K562 (cell line): ENCODE measurements around the gene TMEM126B. TPM values are rescaled to one million over a fixed set of nuclear protein-coding genes. Genes with fewer than 3 reads are reported as not detected.

Experiments
- ARID2 ChIP-seq: fragments of 450-650 bp; IDR thresholded peaks from 2 replicates; pipeline ENCODE4 v1.6.1; 2017; ENCODE audit warnings: antibody characterized with exemption, mild to moderate bottlenecking
- C11orf30 ChIP-seq: fragments of 450-650 bp; IDR thresholded peaks from 2 replicates; pipeline ENCODE4 v1.6.1; 2016; ENCODE audit warnings: low read depth, mild to moderate bottlenecking
- CBFA2T2 ChIP-seq: fragments of 450-650 bp; conservative IDR thresholded peaks from 2 replicates; pipeline ENCODE4 v1.6.1; 2017; ENCODE audit warnings: mild to moderate bottlenecking
- HNRNPH1 ChIP-seq: fragments of 200-400 bp; formaldehyde crosslinking; optimal IDR thresholded peaks from 2 replicates; pipeline ENCODE3; 2017; ENCODE audit warnings: low read depth, mild to moderate bottlenecking, low read length, moderate library complexity
- RAD21 ChIP-seq, 2 experiments: fragments of 250-450 bp in 1 of 2; fragments of 450-650 bp in 1 of 2; sonication (Bioruptor Pico) in 1 of 2; formaldehyde crosslinking in 1 of 2; IDR thresholded peaks in 1 of 2; conservative IDR thresholded peaks in 1 of 2; 2 replicates each; pipeline versions ENCODE4 v1.4.0 to v1.8.0; 2020 to 2022; ENCODE audit warnings: mild to moderate bottlenecking in 2 of 2, moderate library complexity in 1 of 2
- SAFB2 ChIP-seq: fragments of 200-400 bp; formaldehyde crosslinking; IDR thresholded peaks from 2 replicates; pipeline ENCODE4 v1.6.1; 2018; ENCODE audit warnings: borderline replicate concordance, low read length, low read depth, moderate library complexity; ENCODE audit not compliant: severe bottlenecking
- U2AF2 ChIP-seq: fragments of 200-400 bp; formaldehyde crosslinking; optimal IDR thresholded peaks from 2 replicates; pipeline ENCODE3; 2017; ENCODE audit warnings: low read depth, mild to moderate bottlenecking, low read length
- ZNF224 ChIP-seq: sonication (generic); formaldehyde crosslinking; IDR thresholded peaks from 2 replicates; pipeline ENCODE4 v1.8.0; 2022; ENCODE audit warnings: mild to moderate bottlenecking, missing genetic modification reagents
- polyA plus RNA-seq, 8 experiments: library from polyadenylated mRNA; depleted of rRNA in 4 of 8; stranded (reverse) in 5 of 8; unstranded in 3 of 8; fragments of >200 nt; fragmentation: Nextera tagmentation in 2 of 8; fragmentation: Illumina TruSeq in 1 of 8; extraction: Ambion mirVana in 2 of 8; extraction: Trizol in 1 of 8; gene quantifications; 2 replicates each; pipeline versions ENCODE4 v1.2.1 to v1.2.3, GENCODE V29; 2011 to 2014; ENCODE audit warnings: inconsistent platforms in 1 of 8, missing spikeins in 1 of 8
- total RNA-seq, 7 experiments: library from RNA; depleted of rRNA in 6 of 7; stranded (reverse); fragments of >200 nt in 6 of 7; fragmentation: Illumina TruSeq in 2 of 7; extraction: Trizol in 2 of 7; gene quantifications; 2 replicates each; pipeline versions ENCODE4 v1.2.1 to v1.2.3, GENCODE V29; 2011 to 2021; ENCODE audit warnings: low replicate concordance in 1 of 7
- TF ChIP-seq, protein P1 (sequence below): fragments of 450-650 bp; IDR thresholded peaks from 2 replicates; pipeline ENCODE4 v1.6.1; 2018; ENCODE audit warnings: mild to moderate bottlenecking, low read depth; ENCODE audit not compliant: partially characterized antibody
- TF ChIP-seq, protein P2 (sequence below): sonication (generic); formaldehyde crosslinking; IDR thresholded peaks from 2 replicates; pipeline ENCODE4 v1.4.0; 2020; ENCODE audit warnings: mild to moderate bottlenecking, missing genetic modification reagents
- TF ChIP-seq, protein P3 (sequence below): fragments of 250-450 bp; sonication (Bioruptor Pico); IDR thresholded peaks from 2 replicates; pipeline ENCODE4 v1.8.0; 2022; ENCODE audit warnings: moderate library complexity, mild to moderate bottlenecking, inconsistent platforms
- TF ChIP-seq, protein P4 (sequence below): sonication (generic); formaldehyde crosslinking; IDR thresholded peaks from 2 replicates; pipeline ENCODE4 v1.8.0; 2022; ENCODE audit warnings: missing genetic modification reagents, mild to moderate bottlenecking, borderline replicate concordance
- TF ChIP-seq, protein P5 (sequence below), 2 experiments: fragments of 450-650 bp; conservative IDR thresholded peaks; 2 replicates each; pipeline ENCODE4 v1.6.1; 2017; ENCODE audit warnings: mild to moderate bottlenecking in 2 of 2, moderate library complexity in 2 of 2
- TF ChIP-seq, protein P6 (sequence below): fragments of 150-350 bp; IDR thresholded peaks from 2 replicates; pipeline ENCODE4 v1.6.1; 2014; ENCODE audit warnings: low read depth, mild to moderate bottlenecking, low read length, borderline replicate concordance

Gene TMEM126B
- total and polyA plus RNA-seq, 9 of the 15 experiments (the other 6 are each of a cell fraction or from before 2014, with no cell fraction given) = 85.5 to 226 (median 164) TPM

DNA sequence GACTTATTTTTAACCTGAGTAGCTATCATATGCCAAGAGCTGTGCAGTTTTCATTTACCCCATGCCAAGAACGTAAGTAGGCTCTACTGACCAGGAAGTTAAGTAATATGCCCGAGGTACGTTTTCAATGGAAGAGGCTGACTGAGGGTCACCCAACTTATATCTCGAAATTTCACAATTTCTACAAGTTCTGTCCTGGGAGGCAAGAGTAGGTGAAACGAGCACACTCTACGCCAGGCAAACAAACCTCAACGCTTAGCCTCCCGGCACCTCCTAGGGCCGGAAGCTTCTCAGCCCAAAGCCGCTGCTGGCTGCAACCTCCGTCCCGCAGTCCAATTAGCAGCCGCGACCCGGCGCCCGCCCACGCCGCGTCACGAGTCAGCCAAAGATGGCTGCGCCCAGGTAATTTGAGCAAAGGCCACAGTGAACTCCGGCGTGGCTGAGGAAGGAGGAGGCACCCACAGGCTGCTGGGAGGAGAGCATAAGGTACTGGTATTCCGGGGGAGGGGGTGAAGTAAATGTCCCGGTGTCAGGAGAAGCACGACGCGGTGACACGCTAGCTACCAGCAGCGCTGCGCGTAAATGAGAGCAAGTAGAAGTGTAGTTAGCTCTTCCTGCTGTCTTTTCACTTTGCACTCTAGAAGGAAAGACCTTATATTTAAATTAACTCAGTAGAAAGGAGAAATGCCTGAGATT is 19.4 kb downstream of the TMEM126B start, which contains the start of gene TMEM126A (continued):
- TF ChIP-seq, protein P1, sequence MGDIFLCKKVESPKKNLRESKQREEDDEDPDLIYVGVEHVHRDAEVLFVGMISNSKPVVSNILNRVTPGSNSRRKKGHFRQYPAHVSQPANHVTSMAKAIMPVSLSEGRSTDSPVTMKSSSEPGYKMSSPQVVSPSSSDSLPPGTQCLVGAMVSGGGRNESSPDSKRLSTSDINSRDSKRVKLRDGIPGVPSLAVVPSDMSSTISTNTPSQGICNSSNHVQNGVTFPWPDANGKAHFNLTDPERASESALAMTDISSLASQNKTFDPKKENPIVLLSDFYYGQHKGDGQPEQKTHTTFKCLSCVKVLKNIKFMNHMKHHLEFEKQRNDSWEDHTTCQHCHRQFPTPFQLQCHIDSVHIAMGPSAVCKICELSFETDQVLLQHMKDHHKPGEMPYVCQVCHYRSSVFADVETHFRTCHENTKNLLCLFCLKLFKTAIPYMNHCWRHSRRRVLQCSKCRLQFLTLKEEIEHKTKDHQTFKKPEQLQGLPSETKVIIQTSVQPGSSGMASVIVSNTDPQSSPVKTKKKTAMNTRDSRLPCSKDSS = no peak
- TF ChIP-seq C11orf30 (peak; percentile 92), SAFB2 (no peak), RAD21 (CRISPR knock-in tag; conservative IDR thresholded peaks at IDR 0.05 in 1 of 2, IDR thresholded peaks at IDR 0.05 in 1 of 2) (0 out of 4 replicates have a peak, but pooled peaks of 1 of the 2 experiments have one; percentile 22), ZNF224 (no peak), ARID2 (no peak), HNRNPH1 (no peak), U2AF2 (no peak), CBFA2T2 (no peak)
- TF ChIP-seq, protein P2, sequence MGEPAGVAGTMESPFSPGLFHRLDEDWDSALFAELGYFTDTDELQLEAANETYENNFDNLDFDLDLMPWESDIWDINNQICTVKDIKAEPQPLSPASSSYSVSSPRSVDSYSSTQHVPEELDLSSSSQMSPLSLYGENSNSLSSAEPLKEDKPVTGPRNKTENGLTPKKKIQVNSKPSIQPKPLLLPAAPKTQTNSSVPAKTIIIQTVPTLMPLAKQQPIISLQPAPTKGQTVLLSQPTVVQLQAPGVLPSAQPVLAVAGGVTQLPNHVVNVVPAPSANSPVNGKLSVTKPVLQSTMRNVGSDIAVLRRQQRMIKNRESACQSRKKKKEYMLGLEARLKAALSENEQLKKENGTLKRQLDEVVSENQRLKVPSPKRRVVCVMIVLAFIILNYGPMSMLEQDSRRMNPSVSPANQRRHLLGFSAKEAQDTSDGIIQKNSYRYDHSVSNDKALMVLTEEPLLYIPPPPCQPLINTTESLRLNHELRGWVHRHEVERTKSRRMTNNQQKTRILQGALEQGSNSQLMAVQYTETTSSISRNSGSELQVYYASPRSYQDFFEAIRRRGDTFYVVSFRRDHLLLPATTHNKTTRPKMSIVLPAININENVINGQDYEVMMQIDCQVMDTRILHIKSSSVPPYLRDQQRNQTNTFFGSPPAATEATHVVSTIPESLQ (CRISPR knock-in tag) = 0 out of 2 replicates have a peak, but pooled peaks have one; percentile 53
- TF ChIP-seq, protein P3, sequence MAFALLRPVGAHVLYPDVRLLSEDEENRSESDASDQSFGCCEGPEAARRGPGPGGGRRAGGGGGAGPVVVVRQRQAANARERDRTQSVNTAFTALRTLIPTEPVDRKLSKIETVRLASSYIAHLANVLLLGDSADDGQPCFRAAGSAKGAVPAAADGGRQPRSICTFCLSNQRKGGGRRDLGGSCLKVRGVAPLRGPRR (CRISPR knock-in tag) = no peak
- TF ChIP-seq, protein P4, sequence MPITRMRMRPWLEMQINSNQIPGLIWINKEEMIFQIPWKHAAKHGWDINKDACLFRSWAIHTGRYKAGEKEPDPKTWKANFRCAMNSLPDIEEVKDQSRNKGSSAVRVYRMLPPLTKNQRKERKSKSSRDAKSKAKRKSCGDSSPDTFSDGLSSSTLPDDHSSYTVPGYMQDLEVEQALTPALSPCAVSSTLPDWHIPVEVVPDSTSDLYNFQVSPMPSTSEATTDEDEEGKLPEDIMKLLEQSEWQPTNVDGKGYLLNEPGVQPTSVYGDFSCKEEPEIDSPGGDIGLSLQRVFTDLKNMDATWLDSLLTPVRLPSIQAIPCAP (CRISPR knock-in tag) = no peak
- TF ChIP-seq, protein P5, sequence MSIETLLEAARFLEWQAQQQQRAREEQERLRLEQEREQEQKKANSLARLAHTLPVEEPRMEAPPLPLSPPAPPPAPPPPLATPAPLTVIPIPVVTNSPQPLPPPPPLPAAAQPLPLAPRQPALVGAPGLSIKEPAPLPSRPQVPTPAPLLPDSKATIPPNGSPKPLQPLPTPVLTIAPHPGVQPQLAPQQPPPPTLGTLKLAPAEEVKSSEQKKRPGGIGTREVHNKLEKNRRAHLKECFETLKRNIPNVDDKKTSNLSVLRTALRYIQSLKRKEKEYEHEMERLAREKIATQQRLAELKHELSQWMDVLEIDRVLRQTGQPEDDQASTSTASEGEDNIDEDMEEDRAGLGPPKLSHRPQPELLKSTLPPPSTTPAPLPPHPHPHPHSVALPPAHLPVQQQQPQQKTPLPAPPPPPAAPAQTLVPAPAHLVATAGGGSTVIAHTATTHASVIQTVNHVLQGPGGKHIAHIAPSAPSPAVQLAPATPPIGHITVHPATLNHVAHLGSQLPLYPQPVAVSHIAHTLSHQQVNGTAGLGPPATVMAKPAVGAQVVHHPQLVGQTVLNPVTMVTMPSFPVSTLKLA (conservative IDR thresholded peaks at IDR 0.05) = peak; percentile 53 to 90
- TF ChIP-seq, protein P6, sequence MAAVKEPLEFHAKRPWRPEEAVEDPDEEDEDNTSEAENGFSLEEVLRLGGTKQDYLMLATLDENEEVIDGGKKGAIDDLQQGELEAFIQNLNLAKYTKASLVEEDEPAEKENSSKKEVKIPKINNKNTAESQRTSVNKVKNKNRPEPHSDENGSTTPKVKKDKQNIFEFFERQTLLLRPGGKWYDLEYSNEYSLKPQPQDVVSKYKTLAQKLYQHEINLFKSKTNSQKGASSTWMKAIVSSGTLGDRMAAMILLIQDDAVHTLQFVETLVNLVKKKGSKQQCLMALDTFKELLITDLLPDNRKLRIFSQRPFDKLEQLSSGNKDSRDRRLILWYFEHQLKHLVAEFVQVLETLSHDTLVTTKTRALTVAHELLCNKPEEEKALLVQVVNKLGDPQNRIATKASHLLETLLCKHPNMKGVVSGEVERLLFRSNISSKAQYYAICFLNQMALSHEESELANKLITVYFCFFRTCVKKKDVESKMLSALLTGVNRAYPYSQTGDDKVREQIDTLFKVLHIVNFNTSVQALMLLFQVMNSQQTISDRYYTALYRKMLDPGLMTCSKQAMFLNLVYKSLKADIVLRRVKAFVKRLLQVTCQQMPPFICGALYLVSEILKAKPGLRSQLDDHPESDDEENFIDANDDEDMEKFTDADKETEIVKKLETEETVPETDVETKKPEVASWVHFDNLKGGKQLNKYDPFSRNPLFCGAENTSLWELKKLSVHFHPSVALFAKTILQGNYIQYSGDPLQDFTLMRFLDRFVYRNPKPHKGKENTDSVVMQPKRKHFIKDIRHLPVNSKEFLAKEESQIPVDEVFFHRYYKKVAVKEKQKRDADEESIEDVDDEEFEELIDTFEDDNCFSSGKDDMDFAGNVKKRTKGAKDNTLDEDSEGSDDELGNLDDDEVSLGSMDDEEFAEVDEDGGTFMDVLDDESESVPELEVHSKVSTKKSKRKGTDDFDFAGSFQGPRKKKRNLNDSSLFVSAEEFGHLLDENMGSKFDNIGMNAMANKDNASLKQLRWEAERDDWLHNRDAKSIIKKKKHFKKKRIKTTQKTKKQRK = no peak
